Activated CD8-positive, alpha-beta memory T cell treated with anti-CD3 and anti-CD28 coated beads, Interleukin-2, amount 50 U/mL, for 24 hours (primary cell): Measurements from ENCODE around the gene TCF7.

Experiments
- DNase-seq: peaks from one replicate; pipeline ENCODE4 v3.0.0-alpha.2; 2020; ENCODE audit errors: extremely low read depth

Gene TCF7

DNA sequence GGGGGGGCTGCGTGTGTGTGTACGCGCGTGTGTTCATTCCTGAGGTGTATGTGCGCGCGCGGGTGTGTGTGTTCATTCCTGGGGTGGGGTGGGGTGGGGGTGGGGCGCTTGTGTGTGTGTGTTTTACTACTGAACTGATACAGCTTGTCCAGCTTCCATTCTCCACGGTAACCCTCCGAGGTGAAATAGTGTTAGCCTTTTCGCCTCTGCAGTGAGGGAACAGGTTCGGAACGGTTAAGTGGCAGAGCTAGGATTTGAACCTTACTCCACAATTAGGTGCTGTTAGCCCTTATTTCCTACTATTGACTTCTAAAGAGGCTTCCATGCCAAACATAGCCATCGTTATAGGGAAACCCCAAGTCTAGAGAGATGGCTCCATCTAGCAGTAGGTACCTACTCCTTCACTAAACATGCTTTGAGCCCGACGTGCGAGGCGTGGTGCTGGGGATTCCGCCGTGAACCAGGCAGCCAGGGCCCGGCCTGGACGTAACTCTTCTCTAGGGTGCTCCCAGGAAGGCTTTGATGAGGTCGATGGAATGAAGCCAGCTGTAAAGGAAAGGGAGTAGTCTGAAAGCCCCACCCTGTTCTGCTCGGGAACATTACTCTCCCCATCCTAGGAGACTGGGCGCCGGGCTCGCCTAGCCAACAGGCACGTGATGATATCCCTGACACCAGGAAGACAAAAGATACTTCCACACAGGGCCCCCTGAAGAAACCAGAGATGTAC, 63.1 kb downstream of the TCF7 start:
- DNase-seq: no peak

DNA sequence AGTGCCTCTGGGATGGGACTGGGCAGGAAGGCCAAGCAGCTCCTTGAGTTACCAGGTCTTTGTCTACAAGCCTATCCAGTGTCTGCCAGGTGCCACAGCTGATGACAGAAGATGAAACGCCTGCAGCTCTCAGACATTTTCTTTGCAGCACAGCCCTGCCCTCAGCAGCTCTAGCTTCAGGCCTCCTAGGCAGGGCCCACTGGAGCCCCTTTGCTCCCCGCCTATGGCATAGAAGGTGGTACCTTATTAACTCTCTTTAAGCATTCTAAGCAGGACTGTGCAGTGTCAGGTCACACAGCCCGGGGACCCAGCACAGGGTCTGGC, 63.6 kb downstream of the TCF7 start:
- DNase-seq: no peak

DNA sequence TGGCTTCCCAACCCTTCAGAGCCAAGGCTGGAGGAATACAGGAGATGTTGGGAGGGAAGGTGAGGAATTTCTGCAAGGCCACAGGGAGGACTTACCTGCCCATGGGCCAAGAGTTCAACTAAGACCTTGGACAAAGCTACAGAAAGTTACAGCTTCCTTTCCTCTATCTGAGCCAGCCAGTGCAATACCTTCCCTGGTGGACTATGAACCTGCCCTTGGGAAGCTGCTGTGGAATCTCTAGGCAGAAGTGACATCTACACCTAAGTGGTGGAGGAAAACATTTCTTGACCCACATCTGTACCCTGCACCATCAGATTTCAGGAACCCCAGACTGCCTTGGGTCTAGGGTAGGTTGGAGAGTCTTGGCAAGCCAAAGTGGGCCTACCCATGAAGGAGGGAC, 69.0 kb downstream of the TCF7 start:
- no peak for DNase-seq

DNA sequence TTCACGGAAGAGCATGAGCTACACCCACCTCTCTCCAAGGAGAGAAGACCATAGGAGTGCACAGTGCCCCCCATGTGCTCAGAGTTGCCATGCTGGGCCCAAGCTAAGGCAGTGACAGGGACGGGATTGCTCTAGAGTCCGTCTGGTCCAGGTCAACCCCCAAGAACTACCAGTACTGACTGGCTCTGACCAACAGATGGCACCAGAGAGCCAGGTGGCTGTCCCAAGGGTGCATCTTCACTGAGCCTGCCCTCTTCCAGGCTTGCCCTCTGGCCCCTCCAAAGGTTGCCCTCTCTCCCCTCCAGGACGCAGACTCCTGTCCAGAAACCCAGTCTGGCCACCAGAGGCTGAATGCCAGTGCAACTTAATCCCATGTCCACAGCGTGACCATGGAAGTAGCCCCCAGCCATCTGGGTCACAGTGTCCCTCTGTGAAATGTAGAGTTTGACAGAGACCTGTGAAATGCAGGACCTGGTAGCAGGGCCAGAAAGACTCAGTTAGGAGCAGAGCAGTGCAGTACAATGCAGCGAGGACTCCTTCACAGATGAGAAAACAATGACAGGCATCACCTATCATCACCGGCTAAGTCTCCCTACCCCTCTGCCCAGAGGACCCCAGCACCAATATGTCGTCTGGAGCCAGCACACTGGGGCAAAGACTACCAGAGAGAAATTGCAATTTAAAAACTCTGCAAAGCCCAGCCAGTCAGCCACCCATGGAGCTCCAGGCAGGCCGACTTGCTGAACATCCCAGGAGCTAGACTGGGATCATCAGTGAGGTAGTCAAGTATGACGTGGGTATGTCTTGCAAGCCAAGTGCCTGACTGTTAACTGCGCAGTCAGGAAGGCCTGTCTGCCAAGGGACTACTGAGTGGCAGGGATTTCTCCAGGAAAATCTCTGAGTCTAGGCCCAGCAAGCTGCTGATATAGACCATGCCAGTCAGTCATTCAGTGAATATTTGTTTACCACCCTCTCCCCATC, 70.0 kb downstream of the TCF7 start:
- DNase-seq: peak; percentile 39

DNA sequence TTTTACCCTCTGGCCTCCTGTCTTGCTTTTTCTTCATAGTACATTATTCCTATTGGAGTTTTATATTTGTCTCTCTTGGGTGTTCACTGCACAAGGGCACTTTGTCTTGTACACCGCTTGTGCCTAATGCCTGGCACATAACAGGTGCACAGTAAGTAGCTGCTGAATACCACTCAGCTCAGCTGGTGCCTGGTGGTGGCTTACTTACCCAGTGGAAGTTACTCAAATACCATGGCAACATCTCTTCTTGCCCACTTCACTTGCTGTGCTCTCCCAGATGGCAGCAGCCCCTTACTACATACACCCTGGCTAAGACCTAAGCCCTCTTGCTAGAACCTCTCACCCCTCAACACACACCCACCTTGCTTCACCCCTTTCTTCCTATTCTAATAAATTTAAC, 73.6 kb downstream of the TCF7 start:
- DNase-seq: no peak

DNA sequence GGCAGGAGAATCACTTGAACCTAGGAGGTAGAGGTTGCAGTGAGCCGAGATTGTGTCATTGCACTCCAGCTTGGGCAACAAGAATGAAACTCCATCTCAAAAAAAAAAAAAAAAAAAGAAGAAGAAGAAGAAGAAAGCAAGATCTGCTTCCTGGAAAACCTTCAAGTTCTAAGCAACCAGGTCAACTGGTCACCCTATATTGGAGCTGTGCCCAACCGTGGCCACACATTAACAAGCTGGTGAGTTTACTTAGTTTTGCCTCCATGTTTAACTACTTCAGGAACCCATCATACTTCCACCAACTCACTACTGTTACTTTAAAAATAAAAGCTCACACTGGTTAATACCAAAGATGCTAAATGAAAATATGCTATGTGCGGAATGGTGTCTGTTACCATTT, 74.5 kb downstream of the TCF7 start:
- no peak for DNase-seq

DNA sequence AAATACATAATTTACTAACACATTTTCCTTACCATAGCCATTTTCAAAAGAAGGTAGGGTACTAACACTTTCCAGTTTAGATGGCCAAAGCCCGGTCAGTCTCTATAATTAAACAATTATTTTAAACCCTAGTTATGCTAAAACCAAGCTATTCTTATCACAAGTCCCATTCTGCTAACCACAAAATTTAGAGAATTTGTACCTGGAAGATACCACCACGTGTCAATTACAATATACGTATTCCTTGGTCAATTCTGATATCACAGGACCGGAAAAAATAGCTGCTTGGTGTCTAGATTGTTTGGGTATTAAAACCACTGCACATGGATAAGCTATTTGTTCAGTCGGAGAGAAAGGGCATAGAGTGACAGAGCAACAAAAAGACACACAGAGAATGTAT, 81.2 kb downstream of the TCF7 start:
- no peak for DNase-seq
